22Rv1 (cell line): Measurements from ENCODE around the gene TRIL.

Source experiments
- H3K27ac ChIP-seq: fragments of 450-650 bp; 2 replicates; pipeline ENCODE4 v1.5.1; 2017
- CTCF ChIP-seq: fragments of 450-650 bp; IDR thresholded peaks from 2 replicates; pipeline ENCODE4 v1.5.1; 2017; ENCODE audit warnings: mild to moderate bottlenecking
- ZFX ChIP-seq: fragments of 450-650 bp; IDR thresholded peaks from 2 replicates; pipeline ENCODE4 v1.6.1; 2017; ENCODE audit warnings: antibody characterized with exemption, borderline replicate concordance

The TRIL gene

GRCh38 chr7:28999427-28999826, 41.3 kb upstream of the TRIL start:
- TF ChIP-seq CTCF (no peak), ZFX (no peak)
- no peak overlapping the region for H3K27ac ChIP-seq

GRCh38 chr7:28998105-28998504, 40.0 kb upstream of the TRIL start:
- TF ChIP-seq ZFX = no peak
- no peak for TF ChIP-seq CTCF
- no peak overlapping the region for H3K27ac ChIP-seq

DNA sequence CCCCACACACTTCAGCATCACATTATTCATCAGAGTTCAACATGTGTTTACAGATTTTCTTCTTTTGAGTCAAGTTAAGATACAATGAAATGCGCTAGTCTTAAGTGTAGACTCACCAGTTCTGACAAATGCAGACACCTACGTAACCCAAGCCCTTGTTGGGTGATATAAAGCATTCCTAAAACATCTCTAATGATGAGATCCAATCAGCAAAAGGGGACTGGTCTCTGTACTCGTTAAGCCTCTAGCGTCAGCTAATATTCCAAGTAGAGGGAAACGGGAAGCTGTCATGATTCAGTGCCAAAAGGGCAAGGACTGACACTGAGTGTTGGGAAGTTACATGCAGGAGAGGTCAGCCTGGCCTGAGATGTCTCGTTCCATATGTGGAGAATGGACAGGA, 38.7 kb upstream of the TRIL start:
- TF ChIP-seq ZFX = no peak
- TF ChIP-seq CTCF = no peak

DNA sequence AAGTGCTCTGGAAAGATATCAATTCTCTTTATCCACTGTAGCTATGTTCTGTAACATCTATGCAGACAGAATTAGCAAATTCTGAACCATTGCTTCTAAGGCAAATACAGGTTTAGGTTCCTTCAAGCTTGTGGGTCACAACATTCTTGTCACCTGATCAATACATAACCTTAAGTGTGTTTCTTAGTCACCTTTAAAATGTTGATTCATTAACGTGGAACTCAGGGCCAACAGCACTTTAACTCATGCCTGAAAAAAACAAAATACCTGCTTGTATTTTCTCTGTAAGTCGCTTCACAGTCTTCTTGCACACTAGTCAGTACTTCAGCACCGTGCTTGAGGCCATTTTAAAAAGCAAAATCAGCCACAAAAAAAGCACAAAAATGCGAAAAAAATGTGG, 35.2 kb upstream of the TRIL start:
- H3K27ac ChIP-seq = no peak overlapping the region
- TF ChIP-seq CTCF (no peak), ZFX (no peak)

More for the DNA sequence above, 38.7 kb upstream of the TRIL start:
- no peak overlapping the region for H3K27ac ChIP-seq

GRCh38 chr7:28992798-28993197, 34.7 kb upstream of the TRIL start:
- no peak for TF ChIP-seq CTCF
- TF ChIP-seq ZFX = no peak
- no peak overlapping the region for H3K27ac ChIP-seq

GRCh38 chr7:28990200-28990960, 32.2 kb upstream of the TRIL start:
- no peak for TF ChIP-seq ZFX
- no peak for TF ChIP-seq CTCF
- H3K27ac ChIP-seq = no peak overlapping the region

DNA sequence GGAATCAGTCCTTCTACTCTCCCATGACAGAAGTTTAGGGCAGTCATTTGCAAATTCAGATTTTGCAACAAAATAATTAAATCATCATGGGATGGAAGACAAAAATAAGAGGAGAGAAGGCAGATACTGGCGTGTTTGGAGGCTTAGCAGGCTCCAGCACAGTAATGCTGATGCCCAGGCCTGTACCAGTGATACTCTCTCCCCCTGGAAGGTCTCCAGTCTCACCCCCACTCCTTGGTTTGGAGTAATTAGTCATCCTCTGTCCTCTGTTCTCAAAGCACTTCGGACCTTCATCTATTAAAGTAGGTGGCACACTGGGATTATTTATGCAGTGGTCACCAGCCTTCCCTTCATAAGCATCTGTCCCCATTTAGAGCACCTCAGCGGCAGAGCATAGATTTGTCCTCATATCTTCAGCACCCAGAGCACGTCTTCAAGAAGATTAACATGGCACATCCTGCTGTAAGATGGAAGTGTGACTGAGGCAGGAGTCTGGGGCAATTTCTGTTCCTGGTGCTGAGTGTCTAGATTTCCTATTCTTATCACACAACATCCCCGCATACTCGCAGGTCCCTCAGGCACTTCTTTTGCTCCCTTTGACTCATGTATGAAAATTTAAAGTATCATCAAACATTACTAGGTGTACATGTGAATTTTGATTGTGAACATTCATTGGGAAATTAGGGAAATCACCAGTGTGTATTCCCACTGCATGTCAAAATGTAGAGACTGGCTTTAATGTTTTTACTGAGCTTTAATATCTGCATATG, 31.3 kb upstream of the TRIL start:
- H3K27ac ChIP-seq = no peak overlapping the region
- TF ChIP-seq ZFX = no peak
- no peak for TF ChIP-seq CTCF
